Fibroblast of mammary gland (primary cell): Measurements from ENCODE around the gene MMP25.

Source experiments
- DNase-seq: peaks from one replicate; pipeline ENCODE4 v3.0.0-alpha.2; 2010; ENCODE audit warnings: low read depth
- H3K4me3 ChIP-seq: 2 replicates; pipeline ENCODE4 v1.5.1; 2011; ENCODE audit warnings: low read depth, mild to moderate bottlenecking, low read length, moderate library complexity; ENCODE audit not compliant: control insufficient read depth
- TF ChIP-seq, protein P1 (sequence below): conservative IDR thresholded peaks from 2 replicates; pipeline ENCODE4 v1.5.1; 2011; ENCODE audit warnings: low read depth, low read length, inconsistent platforms; ENCODE audit not compliant: control insufficient read depth, insufficient read depth

The MMP25 gene, protein sequence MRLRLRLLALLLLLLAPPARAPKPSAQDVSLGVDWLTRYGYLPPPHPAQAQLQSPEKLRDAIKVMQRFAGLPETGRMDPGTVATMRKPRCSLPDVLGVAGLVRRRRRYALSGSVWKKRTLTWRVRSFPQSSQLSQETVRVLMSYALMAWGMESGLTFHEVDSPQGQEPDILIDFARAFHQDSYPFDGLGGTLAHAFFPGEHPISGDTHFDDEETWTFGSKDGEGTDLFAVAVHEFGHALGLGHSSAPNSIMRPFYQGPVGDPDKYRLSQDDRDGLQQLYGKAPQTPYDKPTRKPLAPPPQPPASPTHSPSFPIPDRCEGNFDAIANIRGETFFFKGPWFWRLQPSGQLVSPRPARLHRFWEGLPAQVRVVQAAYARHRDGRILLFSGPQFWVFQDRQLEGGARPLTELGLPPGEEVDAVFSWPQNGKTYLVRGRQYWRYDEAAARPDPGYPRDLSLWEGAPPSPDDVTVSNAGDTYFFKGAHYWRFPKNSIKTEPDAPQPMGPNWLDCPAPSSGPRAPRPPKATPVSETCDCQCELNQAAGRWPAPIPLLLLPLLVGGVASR

DNA sequence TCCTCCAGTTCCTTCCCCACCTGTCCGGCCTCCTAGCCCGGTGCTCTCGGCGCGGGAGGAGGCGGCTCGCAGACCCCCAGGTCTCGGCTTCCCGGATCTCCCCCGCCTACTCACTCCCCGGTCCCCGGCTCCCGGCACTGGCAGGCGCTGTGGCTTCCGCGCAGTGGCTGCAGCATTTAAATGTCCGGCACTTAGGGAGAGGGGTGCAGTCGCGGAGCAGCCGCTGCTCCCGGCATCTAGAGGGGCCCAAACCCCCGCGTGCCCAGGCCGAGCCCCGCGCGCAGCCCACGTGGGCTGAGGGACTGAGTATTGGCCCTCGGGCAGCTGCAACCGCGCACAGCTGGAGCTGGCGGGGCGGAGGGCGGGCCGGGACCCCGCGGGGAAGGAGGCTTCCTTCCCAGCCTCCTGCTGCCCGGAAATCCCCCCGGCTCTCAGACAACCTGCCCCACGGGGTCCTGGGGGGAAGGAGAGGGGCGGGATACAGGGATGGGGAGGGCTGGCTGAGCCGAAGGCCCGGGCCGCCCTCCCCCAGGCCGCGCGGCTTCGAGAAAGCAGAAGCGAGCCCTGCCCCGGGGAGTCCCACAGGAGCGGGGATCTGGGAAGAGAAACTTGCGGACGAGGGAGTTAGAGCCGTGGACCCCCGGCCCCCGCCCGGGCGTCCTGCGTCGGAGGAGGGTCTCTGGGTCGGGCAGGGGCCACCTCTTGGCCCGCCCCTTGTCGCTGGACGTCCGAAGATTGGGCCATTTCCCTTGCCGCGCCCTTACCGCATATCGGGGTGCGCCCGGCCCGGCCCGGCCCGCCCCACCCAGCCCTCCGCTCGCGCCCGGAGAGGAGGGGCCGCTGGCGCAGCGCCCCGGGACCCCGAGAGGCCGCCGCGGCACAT lies at the start of gene MMP25:
Gene MMP25 (plus strand): TSS at position 804 of the 883 bp plus-strand sequence. CDS start 357 bp downstream, outside the sequence.
- no peak for DNase-seq
- peak within 1 kb of the TSS; percentile 22 for H3K4me3 ChIP-seq
- TF ChIP-seq, protein P1, sequence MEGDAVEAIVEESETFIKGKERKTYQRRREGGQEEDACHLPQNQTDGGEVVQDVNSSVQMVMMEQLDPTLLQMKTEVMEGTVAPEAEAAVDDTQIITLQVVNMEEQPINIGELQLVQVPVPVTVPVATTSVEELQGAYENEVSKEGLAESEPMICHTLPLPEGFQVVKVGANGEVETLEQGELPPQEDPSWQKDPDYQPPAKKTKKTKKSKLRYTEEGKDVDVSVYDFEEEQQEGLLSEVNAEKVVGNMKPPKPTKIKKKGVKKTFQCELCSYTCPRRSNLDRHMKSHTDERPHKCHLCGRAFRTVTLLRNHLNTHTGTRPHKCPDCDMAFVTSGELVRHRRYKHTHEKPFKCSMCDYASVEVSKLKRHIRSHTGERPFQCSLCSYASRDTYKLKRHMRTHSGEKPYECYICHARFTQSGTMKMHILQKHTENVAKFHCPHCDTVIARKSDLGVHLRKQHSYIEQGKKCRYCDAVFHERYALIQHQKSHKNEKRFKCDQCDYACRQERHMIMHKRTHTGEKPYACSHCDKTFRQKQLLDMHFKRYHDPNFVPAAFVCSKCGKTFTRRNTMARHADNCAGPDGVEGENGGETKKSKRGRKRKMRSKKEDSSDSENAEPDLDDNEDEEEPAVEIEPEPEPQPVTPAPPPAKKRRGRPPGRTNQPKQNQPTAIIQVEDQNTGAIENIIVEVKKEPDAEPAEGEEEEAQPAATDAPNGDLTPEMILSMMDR = no peak

DNA sequence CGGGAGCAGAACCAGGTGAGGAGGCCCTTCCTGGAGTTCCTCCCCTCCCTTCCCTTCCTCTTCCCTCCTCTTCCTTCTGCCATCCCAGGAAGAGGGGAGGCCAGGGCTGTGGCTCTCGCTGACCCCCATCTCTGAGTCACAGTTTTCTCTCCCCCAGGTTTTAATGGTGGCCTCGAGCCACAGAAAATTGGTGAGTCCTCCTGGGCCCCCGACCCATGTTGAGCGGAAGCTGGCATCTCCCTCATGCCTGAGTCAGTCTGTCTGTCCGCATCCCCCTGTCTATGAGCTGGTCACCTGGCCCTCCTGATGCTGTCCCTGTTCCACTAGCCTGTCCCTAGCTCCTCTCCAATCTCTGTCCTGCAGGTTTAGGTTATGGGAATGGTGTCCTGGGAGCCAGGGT lies 46.4 kb upstream of the MMP25 start:
- DNase-seq = no peak
- no peak overlapping the region for H3K4me3 ChIP-seq
- TF ChIP-seq, protein P1 = no peak

DNA sequence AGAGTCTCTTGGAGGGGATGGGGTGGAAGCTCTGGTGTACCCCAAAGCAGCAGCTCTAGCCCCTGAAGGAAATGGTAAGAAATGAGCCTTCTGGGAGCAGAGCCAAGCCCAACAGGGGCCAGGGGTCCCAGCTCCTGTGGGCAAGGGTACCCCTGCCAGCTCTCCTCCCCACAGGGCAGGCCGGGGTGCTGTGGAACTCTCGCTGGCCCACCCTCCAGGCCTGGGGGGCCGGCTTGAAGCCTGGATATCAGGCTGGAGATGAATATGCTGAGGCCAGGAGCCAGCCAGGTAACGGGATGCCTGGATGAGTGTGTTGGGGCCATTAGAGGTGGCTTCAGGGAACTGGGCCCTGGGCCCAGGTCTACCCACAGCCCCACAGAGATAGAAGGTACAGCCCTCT lies 45.8 kb upstream of the MMP25 start:
- no peak for DNase-seq
- TF ChIP-seq, protein P1 = no peak
- H3K4me3 ChIP-seq = no peak overlapping the region

DNA sequence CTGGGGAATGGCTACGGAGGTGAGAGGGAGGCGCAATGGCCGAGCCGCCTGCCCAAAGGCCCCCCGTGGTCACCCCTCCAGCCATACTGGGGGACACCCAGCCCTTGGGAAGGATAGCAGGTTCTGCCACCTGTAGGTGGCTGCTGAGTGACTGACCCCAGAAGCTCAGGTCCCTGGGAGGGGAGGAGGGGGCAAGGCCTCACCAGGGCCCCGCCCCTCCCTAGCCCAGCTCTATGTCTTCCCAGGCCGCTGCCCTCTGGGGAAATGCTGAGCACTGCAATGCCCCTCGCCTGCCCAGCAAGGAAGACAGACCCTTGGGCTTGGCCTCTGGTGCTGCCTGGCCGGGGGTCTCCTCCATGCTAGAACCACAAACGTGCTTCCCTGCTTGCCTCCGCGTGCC lies 45.0 kb upstream of the MMP25 start:
- no peak for DNase-seq
- TF ChIP-seq, protein P1 = no peak
- no peak overlapping the region for H3K4me3 ChIP-seq

DNA sequence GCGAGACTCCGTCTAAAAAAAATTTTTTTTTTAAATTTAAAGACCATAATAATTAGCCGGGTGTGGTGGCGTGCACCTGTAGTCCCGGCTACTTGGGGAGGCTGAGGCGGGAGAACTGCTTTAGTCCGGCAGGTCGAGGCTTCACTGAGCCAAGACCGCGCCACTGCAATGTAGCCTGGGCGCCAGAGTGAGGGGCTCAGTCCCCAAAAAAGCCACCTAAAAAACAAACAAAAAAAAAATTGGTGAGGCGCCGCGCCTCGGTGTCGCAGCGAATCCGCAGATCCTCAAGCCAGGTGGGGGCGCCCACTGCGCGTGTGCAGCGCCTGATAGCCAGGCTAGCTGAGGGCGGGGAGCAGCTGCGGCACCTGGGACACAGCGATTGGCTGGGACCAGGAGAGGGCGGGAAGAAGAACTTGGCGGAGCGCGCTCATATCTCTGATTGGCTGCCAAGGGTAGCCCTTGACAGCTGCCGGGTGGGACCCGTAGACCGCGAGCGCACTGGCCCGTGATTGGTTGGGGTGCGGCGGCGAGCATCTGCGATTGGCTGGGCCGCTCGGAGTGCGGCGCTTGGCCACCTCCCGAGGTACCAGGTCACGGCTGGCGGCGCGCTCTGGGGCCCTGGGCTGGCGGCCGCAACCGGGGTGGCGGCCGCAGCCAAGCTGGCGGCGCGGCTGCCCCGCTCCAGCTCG lies 42.6 kb upstream of the MMP25 start:
- DNase-seq = peak; percentile 97
- H3K4me3 ChIP-seq = no peak overlapping the region
- TF ChIP-seq, protein P1 = peak; percentile 19

DNA sequence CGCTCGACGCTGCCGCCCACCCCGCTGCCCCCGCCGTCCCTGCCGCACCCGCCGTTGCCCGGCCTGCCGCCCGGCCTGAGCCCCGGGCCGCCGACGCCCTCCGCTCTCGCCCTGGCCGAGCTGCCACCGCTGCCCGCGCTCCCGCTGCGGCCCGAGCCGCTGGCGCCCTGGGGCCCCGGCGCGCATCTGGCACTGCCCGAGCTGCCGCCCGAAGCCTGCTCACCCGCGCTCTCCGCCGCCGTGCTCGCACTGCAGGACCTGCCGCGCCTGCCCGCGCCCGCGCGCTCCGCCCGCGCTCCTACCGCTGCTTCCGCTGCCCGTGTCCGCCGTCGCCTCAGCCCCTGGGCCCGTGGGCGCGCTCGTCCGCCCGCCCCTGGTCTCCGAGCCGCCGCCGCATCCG lies 42.0 kb upstream of the MMP25 start:
- no peak overlapping the region for H3K4me3 ChIP-seq
- no peak for DNase-seq
- TF ChIP-seq, protein P1 = no peak
